Measurements from ENCODE around the gene ATN1. TPM values are rescaled to one million over a fixed set of nuclear protein-coding genes. Genes with fewer than 3 reads are reported as not detected.

Gene ATN1
- total RNA-seq, 1 donor from 2014 or later = 139 TPM

GRCh38 chr12:6912164-6912935 lies 15.4 kb upstream of the ATN1 start:
- TF ChIP-seq CTCF (conservative IDR thresholded peaks at IDR 0.05) = no peak
- Mint-ChIP-seq H3K4me3 (peak overlapping the region; percentile 79), H3K4me1 (ENCODE audit: unreplicated experiment) (peaks cover 9% of the 10 kb centered on the region), H3K27me3 (peaks cover 64% of the 10 kb centered on the region), H3K9me3 (no peaks in the 10 kb centered on the region), H3K27ac (no peak overlapping the region), H3K36me3 (peaks cover 7% of the 10 kb centered on the region)
- DNase-seq (ENCODE audit: extremely low spot score, unreplicated experiment) = no peak

GRCh38 chr12:6914246-6914946 lies 13.4 kb upstream of the ATN1 start, which contains the start of gene ENO2:
Gene ENO2, plus strand, starts transcription at chr12:6914580. Its CDS starts 1,253 bp downstream, at chr12:6915833.
- Mint-ChIP-seq H3K4me1 (ENCODE audit: unreplicated experiment) (peaks cover 9% of the 10 kb centered on the region), H3K36me3 (peaks cover 4% of the 10 kb centered on the region), H3K9me3 (no peaks in the 10 kb centered on the region), H3K4me3 (peak within 1 kb of the TSS; percentile 93), H3K27me3 (peaks cover 64% of the 10 kb centered on the region), H3K27ac (peak within 1 kb of the TSS; percentile 81)
- TF ChIP-seq CTCF (conservative IDR thresholded peaks at IDR 0.05) = no peak
- DNase-seq (ENCODE audit: extremely low spot score, unreplicated experiment) = no peak

GRCh38 chr12:6914947-6915788 lies 12.6 kb upstream of the ATN1 start:
- Mint-ChIP-seq H3K27me3 (peaks cover 58% of the 10 kb centered on the region), H3K4me3 (peak overlapping the region; percentile 93), H3K36me3 (peaks cover 7% of the 10 kb centered on the region), H3K4me1 (ENCODE audit: unreplicated experiment) (peaks cover 9% of the 10 kb centered on the region), H3K27ac (peak overlapping the region; percentile 81), H3K9me3 (no peaks in the 10 kb centered on the region)
- TF ChIP-seq CTCF (conservative IDR thresholded peaks at IDR 0.05) = no peak
- no peak for DNase-seq (ENCODE audit: extremely low spot score, unreplicated experiment)

GRCh38 chr12:6915789-6916285 lies 11.9 kb upstream of the ATN1 start:
- H3K4me3 Mint-ChIP-seq = peak overlapping the region; percentile 93
- peaks cover 7% of the 10 kb centered on the region for H3K36me3 Mint-ChIP-seq

More at GRCh38 chr12:6915789-6916285, 11.9 kb upstream of the ATN1 start:
- Mint-ChIP-seq H3K4me1 (ENCODE audit: unreplicated experiment) (peaks cover 9% of the 10 kb centered on the region), H3K27ac (no peak overlapping the region), H3K27me3 (peaks cover 56% of the 10 kb centered on the region), H3K9me3 (no peaks in the 10 kb centered on the region)
- no peak for DNase-seq (ENCODE audit: extremely low spot score, unreplicated experiment)
- TF ChIP-seq CTCF (conservative IDR thresholded peaks at IDR 0.05) = no peak

Measured in type B pancreatic cell (in vitro differentiated cells).